ENCODE data around the gene CDKN1B. TPM values are rescaled to one million over a fixed set of nuclear protein-coding genes. Genes with fewer than 3 reads are reported as not detected.

Gene CDKN1B
- total RNA-seq, 1 donor from 2014 or later, result 25.5 TPM

DNA sequence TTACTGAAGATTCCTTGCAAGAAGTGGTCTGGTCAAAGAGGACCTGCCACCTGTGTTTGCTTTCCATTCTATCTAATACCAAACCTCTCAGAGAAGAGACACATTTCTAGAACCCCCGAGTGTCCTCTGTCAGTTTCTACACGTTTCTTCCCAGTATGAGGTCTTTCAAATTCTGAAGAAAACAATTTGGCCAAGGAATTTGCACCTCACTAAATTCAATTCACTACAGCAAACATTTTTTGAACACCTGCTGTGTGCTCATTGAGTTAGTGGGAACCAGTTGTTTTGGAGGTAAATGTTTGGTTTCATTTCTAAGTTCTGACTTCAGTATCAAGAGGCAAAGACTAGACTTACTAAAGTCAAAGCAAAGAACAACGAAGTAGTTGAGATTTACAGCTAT is 40.6 kb upstream of the CDKN1B start:
- no peak for TF ChIP-seq CTCF (IDR thresholded peaks at IDR 0.05; ENCODE audit: insufficient read depth, low read length, poor library complexity, severe bottlenecking)
- no peaks in the 10 kb centered on the region for H3K27me3 ChIP-seq (ENCODE audit: control insufficient read depth, insufficient read depth, low read length)
- H3K36me3 ChIP-seq (ENCODE audit: control insufficient read depth, insufficient read depth, low read length), result no peaks in the 10 kb centered on the region
- DNase-seq (ENCODE audit: low read depth), result no peak
- H3K4me3 ChIP-seq (ENCODE audit: low read depth, low read length), result no peak overlapping the region

- Histone ChIP-seq H3K27me3 (ENCODE audit: control insufficient read depth, insufficient read depth, low read length) (no peaks in the 10 kb centered on the region), H3K36me3 (ENCODE audit: control insufficient read depth, insufficient read depth, low read length) (no peaks in the 10 kb centered on the region), H3K4me3 (ENCODE audit: low read depth, low read length) (no peak overlapping the region)
- DNase-seq (ENCODE audit: low read depth), result no peak
- no peak for TF ChIP-seq CTCF (IDR thresholded peaks at IDR 0.05; ENCODE audit: insufficient read depth, low read length, poor library complexity, severe bottlenecking)
Observed at GRCh38 chr12:12681061-12681765, 36.0 kb upstream of the CDKN1B start.

DNA sequence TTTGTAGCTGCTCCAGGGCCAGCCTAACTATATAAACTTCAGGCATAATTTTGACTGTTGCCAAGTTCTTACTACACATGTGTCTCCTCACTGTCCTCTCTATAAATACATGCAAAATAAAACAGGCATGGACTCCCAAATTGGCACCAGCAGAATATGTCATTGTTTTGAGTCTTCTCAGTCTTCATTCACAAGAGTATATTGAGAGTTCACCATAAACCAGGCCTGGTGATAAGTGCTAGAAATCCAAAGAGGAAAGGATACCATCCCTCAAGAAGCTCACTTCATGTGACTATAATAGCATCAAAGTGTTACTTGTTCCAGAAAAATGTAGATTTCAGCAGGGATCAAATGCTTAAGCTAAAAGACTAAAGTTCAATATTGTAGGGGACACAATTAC is 34.9 kb upstream of the CDKN1B start:
- Histone ChIP-seq H3K27me3 (ENCODE audit: control insufficient read depth, insufficient read depth, low read length) (no peaks in the 10 kb centered on the region), H3K4me3 (ENCODE audit: low read depth, low read length) (no peak overlapping the region), H3K36me3 (ENCODE audit: control insufficient read depth, insufficient read depth, low read length) (no peaks in the 10 kb centered on the region)
- no peak for DNase-seq (ENCODE audit: low read depth)
- TF ChIP-seq CTCF (IDR thresholded peaks at IDR 0.05; ENCODE audit: insufficient read depth, low read length, poor library complexity, severe bottlenecking), result no peak

DNA sequence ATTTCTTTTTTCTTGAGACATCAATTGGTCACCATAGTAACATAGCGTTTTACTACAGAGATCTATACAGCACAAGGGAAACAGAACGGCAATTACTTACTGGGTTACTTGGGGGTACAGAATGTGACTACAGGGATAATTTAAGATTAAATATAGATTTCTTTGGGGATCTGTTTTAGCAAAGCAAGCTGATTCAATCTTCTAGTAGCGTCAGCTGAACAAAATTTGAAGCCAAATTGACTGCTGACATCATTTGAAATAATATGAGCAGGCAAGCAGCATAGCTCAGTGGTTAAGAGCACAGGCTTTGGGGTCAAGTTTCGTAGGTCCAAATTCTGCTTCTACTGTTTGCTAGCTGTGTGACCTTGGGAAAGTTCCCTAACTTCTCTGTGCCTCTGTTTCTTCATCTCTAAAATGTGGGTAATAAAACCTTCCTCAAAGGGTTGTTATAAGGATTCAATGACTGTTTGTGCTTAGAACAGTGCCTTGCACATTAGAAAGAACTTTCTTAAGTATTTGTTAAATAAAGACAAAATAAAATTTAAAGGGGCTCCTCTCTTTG is 34.0 kb upstream of the CDKN1B start:
- no peak for DNase-seq (ENCODE audit: low read depth)
- no peak for TF ChIP-seq CTCF (IDR thresholded peaks at IDR 0.05; ENCODE audit: insufficient read depth, low read length, poor library complexity, severe bottlenecking)
- H3K4me3 ChIP-seq (ENCODE audit: low read depth, low read length), result no peak overlapping the region
- H3K27me3 ChIP-seq (ENCODE audit: control insufficient read depth, insufficient read depth, low read length), result no peaks in the 10 kb centered on the region
- no peaks in the 10 kb centered on the region for H3K36me3 ChIP-seq (ENCODE audit: control insufficient read depth, insufficient read depth, low read length)

- no peaks in the 10 kb centered on the region for H3K27me3 ChIP-seq (ENCODE audit: control insufficient read depth, insufficient read depth, low read length)
- H3K4me3 ChIP-seq (ENCODE audit: low read depth, low read length), result no peak overlapping the region
- no peaks in the 10 kb centered on the region for H3K36me3 ChIP-seq (ENCODE audit: control insufficient read depth, insufficient read depth, low read length)
- DNase-seq (ENCODE audit: low read depth), result no peak
- no peak for TF ChIP-seq CTCF (IDR thresholded peaks at IDR 0.05; ENCODE audit: insufficient read depth, low read length, poor library complexity, severe bottlenecking)
Observed at GRCh38 chr12:12683725-12684124, 33.4 kb upstream of the CDKN1B start.

All from kidney epithelial cell (primary cell).